22Rv1 (cell line): ENCODE data around the gene ABCA6.

Source experiments
- H3K27ac ChIP-seq: fragments of 450-650 bp; 2 replicates; pipeline ENCODE4 v1.5.1; 2017
- ZFX ChIP-seq: fragments of 450-650 bp; IDR thresholded peaks from 2 replicates; pipeline ENCODE4 v1.6.1; 2017; ENCODE audit warnings: antibody characterized with exemption, borderline replicate concordance
- TF ChIP-seq, protein P1 (sequence below): fragments of 450-650 bp; IDR thresholded peaks from 2 replicates; pipeline ENCODE4 v1.5.1; 2017; ENCODE audit warnings: mild to moderate bottlenecking

The ABCA6 gene

DNA sequence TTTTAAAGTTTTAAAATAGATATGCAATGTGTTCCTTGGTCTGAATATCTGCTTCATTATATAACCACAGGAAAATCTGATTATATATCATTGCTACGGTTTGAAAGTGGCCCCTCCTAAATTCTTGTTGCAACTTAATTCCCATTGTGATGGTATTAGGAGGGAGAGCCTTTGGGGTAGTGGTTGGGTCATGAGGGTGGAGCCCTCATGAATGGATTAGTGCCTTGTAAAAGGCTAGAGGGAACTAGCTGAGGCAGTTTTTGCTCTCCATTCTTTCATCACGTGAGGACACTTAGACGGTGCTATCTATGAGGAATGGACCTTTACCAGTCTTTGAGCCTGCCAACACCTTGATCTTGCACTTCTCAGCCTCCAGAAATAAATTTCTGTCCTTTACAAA, 7.6 kb downstream of the ABCA6 start:
- no peak for TF ChIP-seq ZFX
- TF ChIP-seq, protein P1, sequence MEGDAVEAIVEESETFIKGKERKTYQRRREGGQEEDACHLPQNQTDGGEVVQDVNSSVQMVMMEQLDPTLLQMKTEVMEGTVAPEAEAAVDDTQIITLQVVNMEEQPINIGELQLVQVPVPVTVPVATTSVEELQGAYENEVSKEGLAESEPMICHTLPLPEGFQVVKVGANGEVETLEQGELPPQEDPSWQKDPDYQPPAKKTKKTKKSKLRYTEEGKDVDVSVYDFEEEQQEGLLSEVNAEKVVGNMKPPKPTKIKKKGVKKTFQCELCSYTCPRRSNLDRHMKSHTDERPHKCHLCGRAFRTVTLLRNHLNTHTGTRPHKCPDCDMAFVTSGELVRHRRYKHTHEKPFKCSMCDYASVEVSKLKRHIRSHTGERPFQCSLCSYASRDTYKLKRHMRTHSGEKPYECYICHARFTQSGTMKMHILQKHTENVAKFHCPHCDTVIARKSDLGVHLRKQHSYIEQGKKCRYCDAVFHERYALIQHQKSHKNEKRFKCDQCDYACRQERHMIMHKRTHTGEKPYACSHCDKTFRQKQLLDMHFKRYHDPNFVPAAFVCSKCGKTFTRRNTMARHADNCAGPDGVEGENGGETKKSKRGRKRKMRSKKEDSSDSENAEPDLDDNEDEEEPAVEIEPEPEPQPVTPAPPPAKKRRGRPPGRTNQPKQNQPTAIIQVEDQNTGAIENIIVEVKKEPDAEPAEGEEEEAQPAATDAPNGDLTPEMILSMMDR, result no peak
- no peak overlapping the region for H3K27ac ChIP-seq

DNA sequence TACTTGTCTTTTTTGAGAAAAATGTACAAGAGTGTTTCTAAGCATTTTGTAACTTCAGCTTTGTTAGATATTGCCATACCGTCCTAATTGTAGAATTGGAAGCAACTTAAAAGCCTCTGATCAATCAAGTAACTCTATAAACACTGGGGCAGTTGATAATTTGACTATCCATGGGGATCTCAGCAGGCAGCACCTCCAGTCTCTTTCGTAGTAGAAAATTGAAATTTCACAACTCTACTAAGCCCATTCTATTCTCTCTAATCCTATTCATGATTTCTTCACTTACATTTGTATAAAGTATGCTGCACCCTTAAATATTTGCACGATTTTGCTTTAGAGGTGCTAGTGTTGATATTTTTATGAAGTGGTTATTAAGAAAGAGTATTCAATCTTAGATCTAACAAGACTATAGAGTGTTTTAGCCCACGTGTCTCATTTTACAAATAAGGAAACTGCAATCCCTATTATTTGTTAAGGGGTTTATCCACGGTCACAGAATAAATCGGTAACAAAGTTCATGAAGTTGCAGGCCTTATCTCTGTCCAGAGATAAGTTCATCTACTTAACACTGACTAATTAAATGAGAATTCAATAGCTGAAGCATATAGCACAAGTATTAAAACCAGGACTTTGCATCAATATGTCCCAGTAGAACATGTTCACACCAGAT, 10.9 kb downstream of the ABCA6 start:
- H3K27ac ChIP-seq, result no peak overlapping the region
- no peak for TF ChIP-seq ZFX
- TF ChIP-seq, protein P1, result no peak

DNA sequence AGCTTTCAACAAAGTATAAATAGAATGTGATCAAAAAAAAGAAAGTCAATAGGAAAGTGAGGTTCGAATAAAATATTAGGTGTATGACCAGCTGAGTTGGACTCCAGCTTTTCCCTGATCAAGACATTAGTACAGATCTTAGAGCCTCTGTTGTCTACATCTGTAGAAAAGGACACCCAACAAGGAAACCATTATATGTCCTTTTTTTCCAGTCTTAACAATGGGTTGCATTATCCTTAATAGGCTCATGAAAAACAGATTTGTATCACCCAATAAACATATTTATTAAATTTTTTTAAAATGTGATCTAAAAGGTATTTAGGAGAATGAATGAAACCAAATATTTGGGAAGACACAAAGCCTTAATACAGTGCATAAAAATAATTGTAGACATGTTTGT, 18.1 kb downstream of the ABCA6 start:
- no peak for TF ChIP-seq ZFX
- TF ChIP-seq, protein P1, result no peak
- H3K27ac ChIP-seq, result no peak overlapping the region

DNA sequence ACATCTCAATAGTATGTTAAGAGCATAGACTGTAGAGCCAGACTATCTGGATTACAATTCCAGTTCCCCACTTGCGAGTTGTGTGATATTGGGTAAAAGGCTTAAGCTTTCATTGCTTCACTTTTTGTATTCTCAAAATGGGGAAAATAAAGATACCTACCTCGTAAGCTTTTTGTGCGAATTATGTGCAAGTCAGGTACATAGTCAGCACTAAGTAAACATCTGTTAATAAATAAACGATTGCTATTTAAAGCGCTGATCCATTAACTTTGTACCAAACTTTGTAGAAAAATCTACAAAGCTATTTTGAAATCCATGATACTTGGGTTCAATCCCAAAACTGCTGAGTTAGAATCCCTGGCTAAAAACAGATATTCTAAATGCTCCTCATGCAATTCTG, 19.6 kb downstream of the ABCA6 start:
- TF ChIP-seq, protein P1, result no peak
- no peak for TF ChIP-seq ZFX

DNA sequence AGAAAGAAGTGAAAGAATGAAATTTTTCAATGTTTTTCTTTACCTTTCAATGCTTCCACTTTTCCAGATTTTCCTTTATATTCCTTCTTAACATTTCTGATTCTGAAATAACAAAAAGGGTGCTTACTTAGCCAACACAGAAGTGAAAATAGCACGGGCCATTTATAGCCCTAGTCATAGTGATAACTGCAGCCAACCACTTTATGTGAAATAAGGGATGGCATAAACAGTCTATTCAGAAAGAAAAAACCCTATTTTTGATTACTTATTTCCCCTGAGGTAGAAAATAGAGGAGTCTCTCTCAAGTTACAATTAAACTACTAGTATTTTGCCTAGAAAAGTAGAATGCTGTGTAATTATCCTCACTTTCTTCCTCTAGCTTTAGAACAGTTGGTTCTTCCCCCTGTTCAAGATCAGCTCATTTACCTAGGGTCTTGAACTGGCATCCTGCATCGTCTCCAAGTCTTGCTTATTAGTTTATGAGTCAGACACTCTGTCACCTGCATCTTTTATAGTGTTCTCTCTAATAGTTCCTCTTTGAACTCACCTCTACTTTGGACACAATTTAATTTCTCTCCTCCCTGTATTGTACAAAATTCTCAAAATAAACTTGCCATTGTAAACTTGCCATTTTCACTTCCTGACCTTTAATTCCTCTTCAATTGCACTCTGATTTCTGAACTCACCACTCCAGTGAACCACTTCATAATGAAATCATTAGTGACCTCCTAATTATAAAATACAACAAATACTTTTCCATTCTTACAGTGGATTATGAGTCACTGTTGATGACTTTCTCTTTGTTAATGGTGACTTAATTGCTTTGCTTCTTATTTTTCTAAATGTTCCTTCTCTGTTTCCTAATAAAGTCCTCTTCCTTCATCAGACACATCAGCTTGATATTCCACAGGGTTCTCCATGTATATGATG, 23.6 kb downstream of the ABCA6 start:
- H3K27ac ChIP-seq, result no peak overlapping the region
- no peak for TF ChIP-seq ZFX
- TF ChIP-seq, protein P1, result no peak

More for the DNA sequence above, 19.6 kb downstream of the ABCA6 start:
- no peak overlapping the region for H3K27ac ChIP-seq

DNA sequence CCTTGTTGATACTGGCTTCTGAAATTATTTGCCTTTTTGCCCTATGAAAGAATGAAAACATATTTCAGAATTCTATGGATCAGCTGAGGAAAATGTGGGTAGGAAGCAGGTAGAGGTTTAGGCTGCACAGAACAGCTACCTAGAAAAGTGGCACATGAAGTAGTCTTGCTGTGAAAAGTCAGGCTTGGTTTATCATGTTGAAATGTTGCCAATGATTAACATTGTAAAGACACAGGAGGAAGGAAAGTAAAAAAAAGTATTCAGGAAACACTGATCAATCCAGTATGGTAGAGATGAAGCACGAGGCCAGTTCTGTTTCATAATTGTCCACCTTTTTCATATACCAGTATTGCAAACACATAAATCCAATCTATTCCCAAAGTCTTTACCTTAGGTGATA, 29.9 kb downstream of the ABCA6 start:
- TF ChIP-seq, protein P1, result no peak
- TF ChIP-seq ZFX, result no peak
- no peak overlapping the region for H3K27ac ChIP-seq
